Measurements from ENCODE around the gene MYH9.

DNA sequence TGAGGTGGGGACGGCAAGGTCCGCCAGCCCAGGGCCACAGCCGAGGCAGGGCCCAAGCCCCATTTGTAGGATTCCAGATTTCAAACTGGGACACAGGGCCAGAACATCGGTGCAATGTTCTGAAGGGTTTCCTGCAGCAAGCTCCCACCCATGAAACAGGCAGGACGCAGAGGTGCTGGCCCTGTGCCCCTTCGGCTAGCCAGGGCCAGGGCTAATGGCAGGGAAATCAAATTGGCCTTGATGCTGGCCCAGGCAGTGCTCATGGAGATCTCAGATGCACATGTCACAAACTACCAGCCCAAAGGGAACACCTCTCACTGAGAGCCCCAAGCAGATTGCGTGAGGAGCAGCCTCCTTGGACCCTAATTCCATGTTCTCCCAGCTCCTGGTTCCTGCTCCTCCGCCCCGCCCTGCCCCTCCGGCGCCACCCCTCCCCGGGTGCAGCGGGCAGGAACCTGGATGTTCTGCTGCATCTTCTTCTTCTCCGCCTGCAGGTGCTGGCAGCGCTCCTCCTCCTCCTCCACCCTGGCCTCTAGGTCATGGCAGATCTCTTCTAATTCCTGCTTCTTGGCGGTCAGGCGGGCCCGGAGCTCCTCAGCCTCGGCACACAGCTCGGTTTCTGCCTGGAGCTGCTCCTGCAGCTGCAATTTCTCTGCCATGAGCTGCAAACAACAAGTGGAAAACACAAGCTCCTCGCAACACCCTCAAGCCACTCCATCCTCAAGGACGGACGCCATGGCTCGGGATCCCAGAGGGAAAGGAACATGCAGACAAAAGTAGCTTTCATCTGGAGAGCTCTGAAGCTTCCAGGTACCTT is 87.2 kb downstream of the MYH9 start:
- no peak for TF ChIP-seq EZH2 (IDR thresholded peaks at IDR 0.05; ENCODE audit: borderline replicate concordance)
- TF ChIP-seq, protein P1, sequence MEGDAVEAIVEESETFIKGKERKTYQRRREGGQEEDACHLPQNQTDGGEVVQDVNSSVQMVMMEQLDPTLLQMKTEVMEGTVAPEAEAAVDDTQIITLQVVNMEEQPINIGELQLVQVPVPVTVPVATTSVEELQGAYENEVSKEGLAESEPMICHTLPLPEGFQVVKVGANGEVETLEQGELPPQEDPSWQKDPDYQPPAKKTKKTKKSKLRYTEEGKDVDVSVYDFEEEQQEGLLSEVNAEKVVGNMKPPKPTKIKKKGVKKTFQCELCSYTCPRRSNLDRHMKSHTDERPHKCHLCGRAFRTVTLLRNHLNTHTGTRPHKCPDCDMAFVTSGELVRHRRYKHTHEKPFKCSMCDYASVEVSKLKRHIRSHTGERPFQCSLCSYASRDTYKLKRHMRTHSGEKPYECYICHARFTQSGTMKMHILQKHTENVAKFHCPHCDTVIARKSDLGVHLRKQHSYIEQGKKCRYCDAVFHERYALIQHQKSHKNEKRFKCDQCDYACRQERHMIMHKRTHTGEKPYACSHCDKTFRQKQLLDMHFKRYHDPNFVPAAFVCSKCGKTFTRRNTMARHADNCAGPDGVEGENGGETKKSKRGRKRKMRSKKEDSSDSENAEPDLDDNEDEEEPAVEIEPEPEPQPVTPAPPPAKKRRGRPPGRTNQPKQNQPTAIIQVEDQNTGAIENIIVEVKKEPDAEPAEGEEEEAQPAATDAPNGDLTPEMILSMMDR (IDR thresholded peaks at IDR 0.05; ENCODE audit: poor library complexity), result no peak
- TF ChIP-seq EZH2phosphoT487 (IDR thresholded peaks at IDR 0.05; ENCODE audit: low read depth, severe bottlenecking, unreplicated experiment), result no peak

Measured in hepatocyte (in vitro differentiated cells).